H1 (cell line): ENCODE data around the gene NR4A1. TPM values are rescaled to one million over a fixed set of nuclear protein-coding genes. Genes with fewer than 3 reads are reported as not detected.

Source experiments
- CHD1 ChIP-seq: IDR thresholded peaks from 2 replicates; pipeline ENCODE4 v1.6.1; 2012; ENCODE audit warnings: low read depth, low read length, improper control_type of control experiment
- FOSL1 ChIP-seq: IDR thresholded peaks from 2 replicates; pipeline ENCODE4 v1.6.1; 2011; ENCODE audit warnings: mild to moderate bottlenecking, low read depth, low read length, moderate library complexity; ENCODE audit not compliant: insufficient read depth
- SP4 ChIP-seq: IDR thresholded peaks from 2 replicates; pipeline ENCODE4 v1.6.1; 2012; ENCODE audit warnings: low read length, inconsistent platforms
- polyA plus RNA-seq, 7 experiments: library from polyadenylated mRNA; depleted of rRNA in 3 of 7; stranded (reverse) in 5 of 7; unstranded in 2 of 7; fragments of >200 nt in 5 of 7; fragments of 200-250 nt in 2 of 7; gene quantifications; 1 replicate in 5 of 7; 2 replicates in 1 of 7; 4 replicates in 1 of 7; pipeline versions ENCODE4 v1.2.1 to v1.2.3, GENCODE V29; 2011 to 2013; ENCODE audit warnings: missing spikeins in 2 of 7, mixed read lengths in 2 of 7
- total RNA-seq: library from RNA; stranded (reverse); fragmentation: NEBNext Ultra II Directional; extraction: Animal tissue kit (Norgen Biotek cat#: 25700); gene quantifications from 2 replicates; pipeline ENCODE4 v1.2.1, GENCODE V29; 2021

NR4A1 gene
- total and polyA plus RNA-seq, 2 of the 8 experiments (the other 6 are each of a cell fraction or from before 2014, with no cell fraction given), result 18.7 to 23.3 TPM

DNA sequence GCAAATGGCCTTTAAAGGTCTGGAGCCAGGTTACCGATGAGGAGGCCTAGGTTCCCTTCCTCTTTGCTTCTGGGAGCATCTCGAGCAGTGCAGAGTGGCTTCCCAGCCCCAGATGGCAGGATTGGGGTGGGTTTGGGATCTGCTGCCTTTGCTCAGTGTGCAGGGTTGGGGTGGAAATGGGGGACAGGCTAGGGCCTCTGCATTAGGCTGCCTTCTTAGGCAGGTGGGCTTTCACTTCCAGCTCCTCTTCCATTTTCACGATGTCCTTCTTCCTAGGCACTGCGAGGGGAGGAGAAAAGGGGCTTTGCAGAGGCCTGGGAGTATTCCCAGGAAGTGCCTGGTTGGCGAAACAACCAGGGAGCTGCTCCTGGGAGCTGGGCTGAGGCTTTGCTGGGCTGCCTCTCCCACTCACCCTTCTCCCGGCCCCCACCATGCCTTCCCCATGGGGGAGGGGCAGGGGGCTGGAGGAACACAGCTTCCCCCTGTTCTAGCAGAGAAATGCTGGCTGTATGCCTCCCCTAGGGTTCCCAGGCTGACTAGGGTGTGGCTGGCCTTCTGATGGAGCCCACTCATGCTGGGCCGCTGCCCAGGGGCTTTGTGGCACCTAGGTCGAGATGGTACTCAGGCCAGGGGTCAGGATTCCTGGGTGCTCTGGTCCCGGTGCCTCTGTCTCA lies 2.4 kb downstream of the NR4A1 start (continued):
- TF ChIP-seq SP4 (no peak), FOSL1 (no peak), CHD1 (no peak)
- TF ChIP-seq, all 59 proteins: peak for 0
